ENCODE results near the gene CAMK1. TPM values are rescaled to one million over a fixed set of nuclear protein-coding genes. Genes with fewer than 3 reads are reported as not detected.

CAMK1 gene
- total RNA-seq, 1 donor: 27.6 TPM

GRCh38 chr3:9810433-9810770 lies 40.7 kb upstream of the CAMK1 start:
- no peak for TF ChIP-seq CTCF (IDR thresholded peaks at IDR 0.05; ENCODE audit: insufficient read depth, low read depth, low read length)
- DNase-seq (ENCODE audit: low read depth): no peak
- H3K4me3 ChIP-seq (ENCODE audit: low read depth, low read length): peak overlapping the region; percentile 61

- no peak for TF ChIP-seq CTCF (IDR thresholded peaks at IDR 0.05; ENCODE audit: insufficient read depth, low read depth, low read length)
- peak within 1 kb of the TSS; percentile 61 for H3K4me3 ChIP-seq (ENCODE audit: low read depth, low read length)
- peak; percentile 55 for DNase-seq (ENCODE audit: low read depth)
Observed at GRCh38 chr3:9809615-9810432, 40.1 kb upstream of the CAMK1 start, which contains the start of gene TTLL3. TTLL3 (plus strand) TSS chr3:9810262; CDS start chr3:9810662, 400 bp downstream.

- H3K4me3 ChIP-seq (ENCODE audit: low read depth, low read length): peak overlapping the region; percentile 61
- no peak for TF ChIP-seq CTCF (IDR thresholded peaks at IDR 0.05; ENCODE audit: insufficient read depth, low read depth, low read length)
- no peak for DNase-seq (ENCODE audit: low read depth)
Observed at GRCh38 chr3:9809239-9809614, 39.5 kb upstream of the CAMK1 start.

GRCh38 chr3:9808345-9809037 lies 38.7 kb upstream of the CAMK1 start:
- TF ChIP-seq CTCF (IDR thresholded peaks at IDR 0.05; ENCODE audit: insufficient read depth, low read depth, low read length): peak; percentile 28
- DNase-seq (ENCODE audit: low read depth): no peak
- H3K4me3 ChIP-seq (ENCODE audit: low read depth, low read length): no peak overlapping the region

- no peak for DNase-seq (ENCODE audit: low read depth)
- H3K4me3 ChIP-seq (ENCODE audit: low read depth, low read length): no peak overlapping the region
- TF ChIP-seq CTCF (IDR thresholded peaks at IDR 0.05; ENCODE audit: insufficient read depth, low read depth, low read length): no peak
Observed at GRCh38 chr3:9807981-9808344, 38.2 kb upstream of the CAMK1 start.

GRCh38 chr3:9806688-9807589 lies 37.2 kb upstream of the CAMK1 start:
- DNase-seq (ENCODE audit: low read depth): no peak
- no peak for TF ChIP-seq CTCF (IDR thresholded peaks at IDR 0.05; ENCODE audit: insufficient read depth, low read depth, low read length)
- no peak overlapping the region for H3K4me3 ChIP-seq (ENCODE audit: low read depth, low read length)
